DMS 273 treated with DMSO at 0.1 percent for 48 hours (cell line): Measurements from ENCODE around the gene AGBL2.

Source experiments
- DNase-seq: peaks from one replicate; lab custom pipeline; 2025; lab: John Stamatoyannopoulos, UW

The AGBL2 gene

GRCh38 chr11:47628026-47628425 lies 87.1 kb downstream of the AGBL2 start:
- no peak for DNase-seq

- no peak for DNase-seq
These were observed 88.9 kb downstream of the AGBL2 start for GRCh38 chr11:47626234-47626633.

GRCh38 chr11:47620836-47621378 lies 94.3 kb downstream of the AGBL2 start:
- no peak for DNase-seq

- DNase-seq = no peak
These were observed 97.8 kb downstream of the AGBL2 start for GRCh38 chr11:47617417-47617809.

- no peak for DNase-seq
These were observed 98.3 kb downstream of the AGBL2 start for GRCh38 chr11:47616726-47617416.

GRCh38 chr11:47615249-47615648 lies 99.9 kb downstream of the AGBL2 start:
- DNase-seq = no peak

GRCh38 chr11:47611348-47611794 lies 103.8 kb downstream of the AGBL2 start:
- no peak for DNase-seq

GRCh38 chr11:47609675-47610074 lies 105.5 kb downstream of the AGBL2 start:
- DNase-seq = no peak
